Activated naive CD4-positive, alpha-beta T cell treated with anti-CD3 and anti-CD28 coated beads, Interleukin-2, amount 50 U/mL, for 24 hours (primary cell): ENCODE data around the gene IDI1.
"Not testable (repeated sequence)": the region's sequence is repeated elsewhere in the genome, so short reads cannot be mapped to it uniquely, and the experiment has no call there.

Experiments
- H3K27ac Mint-ChIP-seq: one replicate; pipeline ENCODE4 v1.8.0; 2021; ENCODE audit warnings: mild to moderate bottlenecking, mixed read lengths
- H3K27me3 Mint-ChIP-seq: one replicate; pipeline ENCODE4 v1.8.0; 2021; ENCODE audit warnings: mixed read lengths
- H3K36me3 Mint-ChIP-seq: one replicate; pipeline ENCODE4 v1.8.0; 2021; ENCODE audit warnings: mixed read lengths
- H3K4me1 Mint-ChIP-seq: one replicate; pipeline ENCODE4 v1.8.0; 2021; ENCODE audit warnings: mixed read lengths
- H3K4me3 Mint-ChIP-seq: one replicate; pipeline ENCODE4 v1.8.0; 2021; ENCODE audit warnings: mild to moderate bottlenecking, mixed read lengths
- H3K9me3 Mint-ChIP-seq: one replicate; pipeline ENCODE4 v1.8.0; 2021; ENCODE audit warnings: mixed read lengths

Gene IDI1

DNA sequence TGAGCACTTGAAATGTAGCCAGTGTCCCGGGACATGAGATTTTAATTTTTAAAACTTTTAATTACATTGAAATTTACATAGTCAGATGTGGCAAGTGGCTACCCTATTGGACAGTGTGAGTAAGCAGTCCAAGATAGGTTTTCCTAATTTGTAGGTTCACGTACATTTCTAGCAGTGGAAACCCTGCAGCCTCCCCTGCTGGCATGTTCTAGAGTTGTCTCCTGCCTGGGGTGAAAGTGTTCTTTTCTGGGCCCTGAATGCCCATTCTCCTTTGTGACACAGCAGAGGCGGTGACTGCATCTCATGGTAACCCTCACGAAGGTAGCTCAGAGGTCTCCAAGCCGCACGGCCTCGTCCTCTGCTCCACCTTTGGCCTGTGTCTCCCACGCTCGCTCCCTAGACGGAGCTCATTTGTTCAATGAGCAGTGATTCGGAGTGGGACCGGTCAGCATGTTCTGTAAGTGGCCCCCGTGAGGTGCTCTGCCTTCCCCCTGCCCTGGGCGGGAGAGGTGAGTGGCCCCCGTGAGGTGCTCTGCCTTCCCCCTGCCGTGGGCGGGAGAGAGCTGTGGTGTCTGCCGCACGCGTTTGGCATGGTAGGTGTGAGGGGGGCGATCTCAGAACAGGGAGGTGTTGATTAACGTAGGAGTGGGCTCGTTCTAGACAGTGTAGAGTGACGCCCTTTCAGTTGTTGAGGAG, 25.3 kb upstream of the IDI1 start:
- Mint-ChIP-seq H3K36me3 (peaks cover 1% of the 10 kb centered on the region), H3K27ac (peak overlapping the region; percentile 59), H3K27me3 (no peaks in the 10 kb centered on the region), H3K4me3 (no peak overlapping the region), H3K4me1 (peaks cover 33% of the 10 kb centered on the region), H3K9me3 (no peaks in the 10 kb centered on the region)

GRCh38 chr10:1070919-1071318, 22.0 kb upstream of the IDI1 start:
- Mint-ChIP-seq H3K4me3 (no peak overlapping the region), H3K27ac (peak overlapping the region; percentile 42), H3K4me1 (peaks cover 60% of the 10 kb centered on the region), H3K36me3 (peaks cover 1% of the 10 kb centered on the region), H3K9me3 (no peaks in the 10 kb centered on the region), H3K27me3 (no peaks in the 10 kb centered on the region)

DNA sequence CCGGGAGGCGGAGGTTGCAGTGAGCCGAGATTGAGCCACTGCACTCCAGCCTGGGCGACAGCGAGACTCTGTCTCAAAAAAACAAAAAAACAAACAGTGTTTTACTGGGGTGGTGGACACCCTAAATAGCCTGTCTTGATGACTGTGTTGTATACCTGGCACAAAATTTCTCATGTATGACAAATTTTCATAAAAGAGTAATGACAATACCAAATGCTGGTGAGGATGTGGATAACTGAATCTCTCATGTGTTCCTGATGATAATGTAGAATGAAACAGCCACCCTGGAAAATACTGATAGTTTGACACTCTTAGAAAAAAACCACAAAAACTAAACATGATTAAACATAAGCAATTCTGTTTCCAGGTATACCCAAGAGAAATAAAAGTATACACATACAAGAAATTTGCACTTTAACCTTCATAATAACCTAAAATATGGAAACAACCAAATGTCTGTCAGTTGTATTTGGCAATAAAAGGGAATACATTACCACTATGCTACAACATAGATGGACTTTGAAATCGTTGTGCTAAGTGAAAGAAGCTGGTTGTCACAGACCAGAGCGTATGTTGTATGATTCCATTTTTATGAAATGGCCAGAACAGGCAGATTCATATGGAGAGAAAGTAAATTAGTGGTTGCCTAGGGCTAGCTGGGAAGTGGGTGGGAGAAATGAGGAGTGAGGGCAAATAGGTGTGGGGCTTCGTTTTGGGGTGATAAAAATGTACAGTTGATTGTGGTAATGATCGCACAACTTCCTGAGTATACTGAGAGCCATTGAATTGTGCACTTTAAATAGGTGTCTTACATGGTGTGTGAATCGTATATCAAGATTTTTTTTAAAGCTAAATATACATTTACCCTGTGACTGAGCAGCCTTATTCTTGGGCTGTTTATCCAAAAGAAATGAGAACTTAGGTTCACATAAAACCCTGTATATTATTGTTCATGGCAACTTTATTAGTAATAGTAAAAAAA, 19.8 kb upstream of the IDI1 start:
- Mint-ChIP-seq H3K4me1 (peaks cover 68% of the 10 kb centered on the region), H3K9me3 (no peaks in the 10 kb centered on the region), H3K27me3 (no peaks in the 10 kb centered on the region), H3K27ac (peak overlapping the region; percentile 36), H3K36me3 (peaks cover 5% of the 10 kb centered on the region), H3K4me3 (no peak overlapping the region)

DNA sequence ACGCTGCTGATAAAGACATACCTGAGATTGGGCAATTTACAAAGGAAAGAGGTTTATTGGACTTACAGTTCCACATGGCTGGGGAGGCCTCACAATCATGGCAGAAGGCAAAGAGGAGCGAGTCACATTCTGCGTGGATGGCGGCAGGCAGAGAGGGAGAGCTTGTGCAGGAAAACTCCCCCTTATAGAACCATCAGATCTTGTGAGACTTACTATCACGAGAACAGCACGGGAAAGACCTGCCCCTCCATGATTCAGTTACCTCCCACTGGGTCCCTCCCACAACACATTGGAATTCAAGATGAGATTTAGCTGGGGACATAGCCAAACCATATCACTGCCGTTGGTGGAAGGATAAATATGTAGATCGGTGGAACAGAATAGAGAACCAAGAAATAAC, 17.8 kb upstream of the IDI1 start:
- H3K9me3 Mint-ChIP-seq, H3K4me3 Mint-ChIP-seq, H3K36me3 Mint-ChIP-seq, H3K27me3 Mint-ChIP-seq: not testable (repeated sequence)
- Mint-ChIP-seq H3K4me1 (peaks cover 87% of the 10 kb centered on the region), H3K27ac (peak overlapping the region; percentile 73)

GRCh38 chr10:1064964-1065247, 16.0 kb upstream of the IDI1 start:
- H3K4me1 Mint-ChIP-seq, result peaks cover 92% of the 10 kb centered on the region
- no peaks in the 10 kb centered on the region for H3K9me3 Mint-ChIP-seq
- peak overlapping the region; percentile 15 for H3K4me3 Mint-ChIP-seq
- H3K27ac Mint-ChIP-seq, result peak overlapping the region; percentile 79
- H3K36me3 Mint-ChIP-seq, result peaks cover 3% of the 10 kb centered on the region
- H3K27me3 Mint-ChIP-seq, result no peaks in the 10 kb centered on the region

GRCh38 chr10:1063232-1063865, 14.4 kb upstream of the IDI1 start:
- Mint-ChIP-seq H3K27me3 (no peaks in the 10 kb centered on the region), H3K27ac (peak overlapping the region; percentile 93), H3K4me1 (peaks cover 94% of the 10 kb centered on the region), H3K4me3 (peak overlapping the region; percentile 65), H3K9me3 (no peaks in the 10 kb centered on the region), H3K36me3 (peaks cover 3% of the 10 kb centered on the region)

DNA sequence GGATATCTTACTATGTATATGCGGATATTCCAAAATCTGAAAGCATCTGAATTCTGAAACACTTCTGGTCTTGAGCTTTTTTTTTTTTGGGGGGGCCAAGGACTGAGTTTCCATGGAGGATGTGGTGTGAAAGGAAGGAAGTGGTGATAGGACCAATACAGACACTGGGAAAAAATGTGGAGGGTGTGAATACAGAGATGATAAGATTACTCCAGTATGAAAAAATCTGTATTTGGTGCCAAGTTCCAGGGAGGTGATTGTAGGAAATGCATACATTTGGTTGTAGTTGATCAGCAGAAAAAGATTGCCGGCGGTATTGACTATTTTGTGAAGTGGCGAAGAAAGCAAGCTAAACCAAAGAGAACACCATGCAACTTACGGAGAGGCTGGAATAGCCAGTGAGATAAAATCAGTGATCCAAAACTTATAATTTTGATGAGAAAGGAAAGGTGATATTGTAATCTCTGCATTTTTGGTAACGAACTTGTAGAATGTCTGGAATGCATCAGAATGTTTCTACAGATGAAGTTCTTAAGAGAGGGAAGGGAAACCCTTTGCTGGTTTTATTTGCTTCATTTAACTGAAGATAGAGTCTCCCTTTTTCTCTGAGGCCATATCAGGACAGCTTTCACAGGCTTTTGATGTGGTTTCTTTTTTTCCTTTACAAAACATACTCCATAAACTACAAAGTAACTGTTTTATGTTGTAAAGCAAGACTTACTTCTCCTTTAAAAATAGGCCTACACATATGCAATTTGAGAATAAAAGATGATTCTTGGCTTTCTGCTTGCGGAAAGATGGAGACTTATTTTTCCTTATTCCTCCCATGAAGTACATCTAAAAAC, 13.2 kb upstream of the IDI1 start:
- Mint-ChIP-seq H3K27me3 (no peaks in the 10 kb centered on the region), H3K27ac (peak overlapping the region; percentile 93), H3K4me3 (peak overlapping the region; percentile 65), H3K9me3 (no peaks in the 10 kb centered on the region), H3K4me1 (peaks cover 96% of the 10 kb centered on the region), H3K36me3 (peaks cover 7% of the 10 kb centered on the region)

DNA sequence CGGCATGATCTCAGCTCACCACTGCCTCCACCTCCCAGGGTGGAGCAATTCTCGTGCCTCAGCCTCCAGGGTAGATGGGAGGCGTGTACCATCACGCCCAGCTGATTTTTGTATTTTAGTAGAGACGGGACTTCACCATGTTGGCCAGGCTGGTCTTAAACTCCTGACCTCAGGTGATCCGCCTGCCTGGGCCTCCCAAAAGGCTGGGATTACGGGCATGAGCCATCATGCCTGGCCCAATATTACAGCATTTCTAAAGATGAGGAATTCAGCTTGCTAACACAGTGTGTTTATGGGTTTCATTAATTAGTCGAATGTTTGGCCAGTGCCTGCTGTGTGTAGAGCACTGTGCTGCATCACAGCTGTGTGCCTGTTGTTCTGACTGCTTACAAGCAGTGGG, 11.0 kb upstream of the IDI1 start:
- Mint-ChIP-seq H3K27ac (peak overlapping the region; percentile 77), H3K4me3 (no peak overlapping the region)

GRCh38 chr10:1058017-1058416, 9.1 kb upstream of the IDI1 start:
- no peaks in the 10 kb centered on the region for H3K27me3 Mint-ChIP-seq
- H3K36me3 Mint-ChIP-seq, result peaks cover 4% of the 10 kb centered on the region
- peaks cover 89% of the 10 kb centered on the region for H3K4me1 Mint-ChIP-seq
- peak overlapping the region; percentile 60 for H3K27ac Mint-ChIP-seq
- H3K9me3 Mint-ChIP-seq, result no peaks in the 10 kb centered on the region
- peak overlapping the region; percentile 92 for H3K4me3 Mint-ChIP-seq

More for the DNA sequence above, 11.0 kb upstream of the IDI1 start:
- no peaks in the 10 kb centered on the region for H3K9me3 Mint-ChIP-seq
- peaks cover 6% of the 10 kb centered on the region for H3K36me3 Mint-ChIP-seq
- H3K27me3 Mint-ChIP-seq, result no peaks in the 10 kb centered on the region
- H3K4me1 Mint-ChIP-seq, result peaks cover 88% of the 10 kb centered on the region

GRCh38 chr10:1057106-1057657, 8.3 kb upstream of the IDI1 start:
- Mint-ChIP-seq H3K36me3 (peaks cover 4% of the 10 kb centered on the region), H3K9me3 (no peaks in the 10 kb centered on the region), H3K27ac (peak overlapping the region; percentile 91)

DNA sequence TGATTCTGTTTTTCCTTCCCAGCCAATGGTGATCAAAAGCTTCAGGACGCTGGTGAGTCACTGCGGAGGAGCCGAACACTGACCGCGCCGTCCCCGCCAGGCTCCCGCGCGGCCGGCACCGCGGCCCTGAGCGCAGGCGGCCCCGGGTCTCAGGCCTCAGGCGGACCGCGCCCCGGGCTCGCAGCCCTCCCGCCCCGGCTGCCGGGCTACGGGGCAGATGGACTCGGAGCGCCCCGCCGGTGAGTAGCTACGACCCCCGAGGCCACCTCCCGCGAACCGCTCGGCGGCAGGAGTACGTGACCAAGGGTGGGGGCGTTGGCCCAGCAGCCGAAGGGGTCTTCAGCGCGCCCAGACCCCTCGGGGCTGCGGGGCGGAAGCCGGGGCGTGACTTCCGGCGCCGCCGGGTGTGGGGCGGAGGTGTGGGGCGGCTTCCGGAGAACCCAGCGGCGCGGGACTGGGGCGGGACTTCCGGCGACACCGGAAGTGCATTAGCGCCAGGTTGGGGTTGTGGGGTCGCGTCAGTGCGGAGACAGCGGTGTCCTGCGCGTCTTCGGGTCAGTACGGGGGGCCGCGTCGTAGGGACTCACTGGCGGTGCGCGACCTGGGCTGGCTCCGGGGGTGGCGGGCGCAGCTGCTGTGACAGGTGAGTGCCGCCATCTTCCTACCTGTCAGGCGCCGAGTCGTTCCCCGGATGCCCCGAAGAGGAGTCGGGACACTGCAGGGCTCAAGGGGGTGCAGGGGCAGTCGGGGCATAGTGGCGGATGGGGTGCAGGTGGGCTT, 7.6 kb upstream of the IDI1 start, which contains the start of gene WDR37:
Gene WDR37 (plus strand): TSS at position 60 of the 780 bp plus-strand sequence. CDS start 15,771 bp downstream, outside the sequence.
- Mint-ChIP-seq H3K36me3 (peaks cover 4% of the 10 kb centered on the region), H3K27ac (peak within 1 kb of the TSS; percentile 91), H3K4me1 (peaks cover 89% of the 10 kb centered on the region), H3K4me3 (peak within 1 kb of the TSS; percentile 94), H3K9me3 (no peaks in the 10 kb centered on the region), H3K27me3 (no peaks in the 10 kb centered on the region)

More at GRCh38 chr10:1057106-1057657, 8.3 kb upstream of the IDI1 start:
- H3K4me1 Mint-ChIP-seq, result peaks cover 89% of the 10 kb centered on the region
- H3K4me3 Mint-ChIP-seq, result peak overlapping the region; percentile 92
- no peaks in the 10 kb centered on the region for H3K27me3 Mint-ChIP-seq

- no peaks in the 10 kb centered on the region for H3K27me3 Mint-ChIP-seq
- peak overlapping the region; percentile 76 for H3K4me3 Mint-ChIP-seq
- peak overlapping the region; percentile 51 for H3K27ac Mint-ChIP-seq
- peaks cover 85% of the 10 kb centered on the region for H3K4me1 Mint-ChIP-seq
- H3K36me3 Mint-ChIP-seq, result peaks cover 4% of the 10 kb centered on the region
- no peaks in the 10 kb centered on the region for H3K9me3 Mint-ChIP-seq
Observed at GRCh38 chr10:1054684-1055083, 5.8 kb upstream of the IDI1 start.

DNA sequence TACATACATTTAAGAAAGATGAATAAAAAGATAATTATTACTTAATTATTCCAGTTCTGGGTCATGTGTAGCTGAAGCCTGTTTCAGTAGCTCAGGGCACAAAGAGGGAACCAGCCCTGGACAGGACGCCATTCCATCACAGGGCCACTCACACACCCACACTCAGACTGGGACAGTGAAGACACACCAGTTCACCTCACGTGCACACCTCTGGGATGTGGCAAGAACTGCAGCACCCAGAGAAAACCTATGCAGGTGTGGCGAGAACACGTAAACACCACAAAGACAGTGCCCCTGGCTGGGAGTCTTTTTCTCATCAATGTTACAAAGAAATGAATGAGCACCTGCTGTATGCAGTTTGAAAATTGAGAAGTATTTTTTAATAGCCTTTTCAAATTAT, 1.6 kb upstream of the IDI1 start:
- H3K27me3 Mint-ChIP-seq, result no peaks in the 10 kb centered on the region
- no peaks in the 10 kb centered on the region for H3K9me3 Mint-ChIP-seq
- no peak overlapping the region for H3K27ac Mint-ChIP-seq
- H3K36me3 Mint-ChIP-seq, result no peaks in the 10 kb centered on the region
- H3K4me1 Mint-ChIP-seq, result peaks cover 69% of the 10 kb centered on the region
- peak overlapping the region; percentile 97 for H3K4me3 Mint-ChIP-seq

GRCh38 chr10:1050145-1050544, 1.2 kb upstream of the IDI1 start:
- peak overlapping the region; percentile 97 for H3K4me3 Mint-ChIP-seq
- H3K36me3 Mint-ChIP-seq, result no peaks in the 10 kb centered on the region
- H3K27ac Mint-ChIP-seq, result peak overlapping the region; percentile 96
- H3K9me3 Mint-ChIP-seq, result no peaks in the 10 kb centered on the region
- peaks cover 69% of the 10 kb centered on the region for H3K4me1 Mint-ChIP-seq
- H3K27me3 Mint-ChIP-seq, result no peaks in the 10 kb centered on the region
